Vagina (tissue), 2 donors: ENCODE results near the gene MSI2.

Source experiments
- CTCF ChIP-seq, 3 experiments: fragments of 450-650 bp in 2 of 3; fragments of 200-600 bp in 1 of 3; sonication (generic) in 1 of 3; IDR thresholded peaks; one replicate each; pipeline ENCODE4 v1.5.1; 2017 to 2019; ENCODE audit warnings: antibody characterized with exemption in 3 of 3, mild to moderate bottlenecking in 2 of 3, moderate library complexity in 2 of 3
- POLR2A ChIP-seq, 2 donors: fragments of 450-650 bp; IDR thresholded peaks; one replicate each; pipeline ENCODE4 v1.6.1; 2017; ENCODE audit warnings: antibody characterized with exemption in 2 of 2, mild to moderate bottlenecking in 2 of 2, moderate library complexity in 2 of 2
- POLR2AphosphoS5 ChIP-seq, 2 donors: sonication (generic); formaldehyde crosslinking; IDR thresholded peaks; one replicate each; pipeline ENCODE4 v1.9.0; 2017; ENCODE audit warnings: antibody characterized with exemption in 2 of 2, mild to moderate bottlenecking in 2 of 2, low read depth in 1 of 2; ENCODE audit not compliant: insufficient read depth in 1 of 2

GRCh38 chr17:57531078-57531477, 274.8 kb downstream of the MSI2 start:
- TF ChIP-seq CTCF (IDR thresholded peaks at IDR 0.05) (no peak), POLR2A (IDR thresholded peaks at IDR 0.05) (no peak), POLR2AphosphoS5 (IDR thresholded peaks at IDR 0.05; ENCODE audit: insufficient read depth in 1 of 2, low read depth in 1 of 2) (no peak)
